Kidney (tissue), 14 donors: Measurements from ENCODE around the gene YAP1. TPM values are rescaled to one million over a fixed set of nuclear protein-coding genes. Genes with fewer than 3 reads are reported as not detected.

Experiments
- DNase-seq, 5 donors: peaks; one replicate each; pipeline ENCODE4 v3.0.0-alpha.2; 2013 to 2020
- FAIRE-seq: peaks from 2 replicates; lab custom pipeline; 2012; peaks lifted over from hg19 to GRCh38; lab: Jason Lieb, UNC
- H3K27ac ChIP-seq, 2 donors: one replicate each; pipeline ENCODE4 v1.7.0; 2013; ENCODE audit warnings: low read depth in 2 of 2, low read length in 2 of 2, inconsistent platforms in 1 of 2
- H3K27me3 ChIP-seq: one replicate; pipeline ENCODE4 v1.7.1; 2013; ENCODE audit warnings: low read length, inconsistent platforms; ENCODE audit not compliant: control insufficient read depth, insufficient read depth
- H3K36me3 ChIP-seq, 3 donors: one replicate each; pipeline versions ENCODE4 v1.7.0 to v1.7.1; 2013; ENCODE audit warnings: low read length in 3 of 3, control low read depth in 1 of 3, inconsistent platforms in 1 of 3; ENCODE audit not compliant: insufficient read depth in 3 of 3, control insufficient read depth in 2 of 3
- H3K4me1 ChIP-seq, 3 donors: one replicate each; pipeline versions ENCODE4 v1.7.0 to v1.7.1; 2013; ENCODE audit warnings: low read length in 3 of 3, inconsistent platforms in 1 of 3, low read depth in 1 of 3; ENCODE audit not compliant: control insufficient read depth in 2 of 3, insufficient read depth in 2 of 3
- H3K4me3 ChIP-seq, 3 donors: one replicate each; pipeline versions ENCODE4 v1.7.0 to v1.8.1; 2013; ENCODE audit warnings: low read length in 3 of 3, control low read depth in 1 of 3, inconsistent platforms in 1 of 3
- H3K9ac ChIP-seq, 3 donors: one replicate each; pipeline versions ENCODE4 v1.7.0 to v1.7.1; 2013; ENCODE audit warnings: low read length in 3 of 3, control low read depth in 1 of 3, inconsistent platforms in 1 of 3
- H3K9me3 ChIP-seq, 3 donors: one replicate each; pipeline versions ENCODE4 v1.7.0 to v1.7.1; 2013; ENCODE audit warnings: low read length in 3 of 3, control low read depth in 1 of 3, inconsistent platforms in 1 of 3; ENCODE audit not compliant: control insufficient read depth in 2 of 3, insufficient read depth in 1 of 3
- CTCF ChIP-seq: IDR thresholded peaks from 3 replicates; pipeline ENCODE4 v1.5.1; 2012; ENCODE audit warnings: mild to moderate bottlenecking, moderate library complexity, borderline replicate concordance; ENCODE audit not compliant: insufficient read depth; ENCODE audit errors: extremely low read depth
- intact Hi-C: fragments of 100-400 bp; cut with DNase I; formaldehyde crosslinking; loops from one replicate; pipeline ENCODE4 v1.11.1; 2022
- polyA plus RNA-seq: library from polyadenylated mRNA; stranded (reverse); fragments of 350-450 nt; fragmentation: Illumina TruSeq; extraction: RNeasy Lipid Tissue Mini Kit (QIAGEN cat#74804); gene quantifications from one replicate; pipeline ENCODE4 v1.2.3, GENCODE V29; 2014; ENCODE audit warnings: low read depth, low replicate concordance; ENCODE audit not compliant: insufficient read depth
- total RNA-seq: library from RNA; stranded (reverse); fragmentation: NEBNext Ultra II Directional; extraction: Animal tissue kit (Norgen Biotek cat#: 25700); gene quantifications from one replicate; pipeline ENCODE4 v1.2.1, GENCODE V29; 2021
- donor health status: control.
- donor health status: control.
- donor health status: control.
- donor health status: control.
- donor health status: control.
- donor health status: DM: yes; HTN: yes; CAD: no.
- donor health status: Normal renal cell carcinoma (clear cell type).

YAP1 gene
- total and polyA plus RNA-seq, 2 donors from 2014 or later = 21.5 to 106 TPM

GRCh38 chr11:102108734-102109440, 1.4 kb upstream of the YAP1 start:
- FAIRE-seq = no peak
- Histone ChIP-seq H3K27me3 (no peaks in the 10 kb centered on the region), H3K4me3 (peak overlapping the region in 2 of 3 donors; percentile 62 to 66), H3K4me1 (peaks cover 0 to 5% (median 0%) of the 10 kb centered on the region in 3 donors), H3K9ac (no peak overlapping the region), H3K9me3 (no peaks in the 10 kb centered on the region), H3K27ac (peak overlapping the region in 1 of 2 donors; percentile 97), H3K36me3 (no peaks in the 10 kb centered on the region)
- peak in 1 of 5 donors; percentile 60 for DNase-seq
- no peak for TF ChIP-seq CTCF
- intact Hi-C loops = no loop called here

- Histone ChIP-seq H3K9me3 (no peaks in the 10 kb centered on the region), H3K27me3 (no peaks in the 10 kb centered on the region), H3K4me3 (peak overlapping the region; percentile 63 to 74 (median 66)), H3K4me1 (peaks cover 2 to 11% (median 4%) of the 10 kb centered on the region in 3 donors), H3K9ac (peak overlapping the region in 2 of 3 donors; percentile 74 to 82), H3K27ac (peak overlapping the region; percentile 97 to 98), H3K36me3 (no peaks in the 10 kb centered on the region)
- DNase-seq (peak in 1 of 5 donors; percentile 82), FAIRE-seq (no peak)
- no peak for TF ChIP-seq CTCF
- intact Hi-C loops = no loop called here
Observed at GRCh38 chr11:102110761-102111010, 439 bp downstream of the YAP1 start.

- DNase-seq (peak; percentile 93 to 97 (median 96)), FAIRE-seq (no peak)
- H3K36me3 ChIP-seq = no peaks in the 10 kb centered on the region
- H3K27ac ChIP-seq = peak overlapping the region; percentile 97 to 98
- peaks cover 4 to 16% (median 4%) of the 10 kb centered on the region in 3 donors for H3K4me1 ChIP-seq
- no peaks in the 10 kb centered on the region for H3K27me3 ChIP-seq
- H3K9me3 ChIP-seq = no peaks in the 10 kb centered on the region
- H3K4me3 ChIP-seq = peak overlapping the region; percentile 66 to 93 (median 74)
- peak overlapping the region; percentile 74 to 90 (median 82) for H3K9ac ChIP-seq
- TF ChIP-seq CTCF = no peak
- intact Hi-C loops = no loop called here
Observed at GRCh38 chr11:102111011-102111786, 952 bp downstream of the YAP1 start.
